IMR-90 (cell line): ENCODE results near the gene PLCB3. TPM values are rescaled to one million over a fixed set of nuclear protein-coding genes. Genes with fewer than 3 reads are reported as not detected.
A peak's percentile ranks its signal among the peaks of the same experiment; 100 is the strongest.

Source experiments
- ATAC-seq: fragments of 200-7000 bp; cut with Tn5 transposase; 2 replicates; pipeline ENCODE4 v1.9.1; 2020; ENCODE audit warnings: low read depth, mild to moderate bottlenecking, moderate library complexity
- BruUV-seq: library from RNA; stranded (reverse); fragments of 400-500 nt; replicated peaks from 2 replicates; lab custom pipeline; 2021; lab: Mats Ljungman, UMichigan
- CTCF ChIA-PET: fragments of 300-600 bp; formaldehyde crosslinking; extraction: SDS; loops from one replicate; lab custom pipeline; 2021; ENCODE audit warnings: antibody characterized with exemption; lab: Yijun Ruan, JAX
- POLR2A ChIA-PET: fragments of 300-600 bp; sonication (Branson Sonifier 250); formaldehyde crosslinking; loops from one replicate; lab custom pipeline; 2022; ENCODE audit warnings: antibody characterized with exemption; ENCODE audit not compliant: unreplicated experiment; lab: Charles Lee
- DNase-seq: peaks from one replicate; pipeline ENCODE4 v3.0.0; 2013
- H2AFZ ChIP-seq: replicated peaks from 2 replicates; pipeline ENCODE3; 2013; ENCODE audit warnings: low read length, mild to moderate bottlenecking; ENCODE audit not compliant: poor library complexity
- H2AK5ac ChIP-seq: 2 replicates; pipeline ENCODE4 v1.6.1; 2013; ENCODE audit warnings: low read depth, low read length, inconsistent platforms
- H2AK9ac ChIP-seq: replicated peaks from 2 replicates; pipeline ENCODE3; 2013; ENCODE audit warnings: mild to moderate bottlenecking, low read depth, low read length, moderate library complexity; ENCODE audit not compliant: poor library complexity
- H2BK120ac ChIP-seq: 2 replicates; pipeline ENCODE4 v1.6.1; 2013; ENCODE audit warnings: low read depth, low read length, inconsistent platforms
- H2BK15ac ChIP-seq: 3 replicates; pipeline ENCODE4 v1.6.1; 2013; ENCODE audit warnings: low read depth, low read length, inconsistent platforms
- H2BK20ac ChIP-seq: 2 replicates; pipeline ENCODE4 v1.6.1; 2013; ENCODE audit warnings: low read depth, mild to moderate bottlenecking, inconsistent platforms, low read length, moderate library complexity
- H2BK5ac ChIP-seq: 2 replicates; pipeline ENCODE4 v1.6.1; 2013; ENCODE audit warnings: mild to moderate bottlenecking, low read depth, low read length, inconsistent platforms; ENCODE audit not compliant: poor library complexity, severe bottlenecking
- H3K14ac ChIP-seq: replicated peaks from 2 replicates; pipeline ENCODE4 v1.6.1; 2013; ENCODE audit warnings: low read depth, low read length, inconsistent platforms
- H3K18ac ChIP-seq: 2 replicates; pipeline ENCODE4 v1.6.1; 2013; ENCODE audit warnings: low read depth, low read length, control low read depth
- H3K23ac ChIP-seq: 2 replicates; pipeline ENCODE4 v1.6.1; 2013; ENCODE audit warnings: low read depth, low read length, inconsistent platforms
- H3K27ac ChIP-seq: 2 replicates; pipeline ENCODE4 v1.5.1; 2013; ENCODE audit warnings: mild to moderate bottlenecking, control low read depth, low read length; ENCODE audit not compliant: insufficient read depth
- H3K27me3 ChIP-seq: 2 replicates; pipeline ENCODE4 v1.6.1; 2013; ENCODE audit warnings: low read length; ENCODE audit not compliant: control insufficient read depth, insufficient read depth
- H3K36me3 ChIP-seq: 2 replicates; pipeline ENCODE4 v1.6.1; 2013; ENCODE audit warnings: low read length, mixed read lengths; ENCODE audit not compliant: control insufficient read depth, insufficient read depth
- H3K4ac ChIP-seq: 2 replicates; pipeline ENCODE4 v1.6.1; 2013; ENCODE audit warnings: low read depth, low read length, inconsistent platforms
- H3K4me1 ChIP-seq: 2 replicates; pipeline ENCODE4 v1.6.1; 2013; ENCODE audit warnings: low read length, mixed read lengths; ENCODE audit not compliant: control insufficient read depth, insufficient read depth
- H3K4me2 ChIP-seq: 2 replicates; pipeline ENCODE4 v1.6.1; 2013; ENCODE audit warnings: low read depth, mild to moderate bottlenecking, control low read depth, low read length, moderate library complexity
- H3K4me3 ChIP-seq: 2 replicates; pipeline ENCODE4 v1.5.1; 2013; ENCODE audit warnings: low read depth, mild to moderate bottlenecking, control low read depth, low read length, moderate library complexity; ENCODE audit not compliant: insufficient read depth
- H3K56ac ChIP-seq: 2 replicates; pipeline ENCODE4 v1.6.1; 2013; ENCODE audit warnings: low read length, inconsistent platforms; ENCODE audit not compliant: insufficient read depth; ENCODE audit errors: extremely low read depth
- H3K79me1 ChIP-seq, 2 experiments: 2 replicates each; pipeline ENCODE4 v1.6.1; 2013; ENCODE audit warnings: low read length in 2 of 2, inconsistent platforms in 1 of 2, low read depth in 1 of 2
- H3K9ac ChIP-seq: 2 replicates; pipeline ENCODE4 v1.6.1; 2013; ENCODE audit warnings: low read depth, low read length, control low read depth
- H3K9me1 ChIP-seq: 2 replicates; pipeline ENCODE4 v1.6.1; 2013; ENCODE audit warnings: low read length, inconsistent platforms; ENCODE audit not compliant: insufficient read depth
- H3K9me3 ChIP-seq: 2 replicates; pipeline ENCODE4 v1.6.1; 2013; ENCODE audit warnings: low read length; ENCODE audit not compliant: control insufficient read depth, insufficient read depth
- H4K20me1 ChIP-seq: 2 replicates; pipeline ENCODE4 v1.6.1; 2013; ENCODE audit warnings: low read length, inconsistent platforms; ENCODE audit not compliant: insufficient read depth
- H4K5ac ChIP-seq: 2 replicates; pipeline ENCODE4 v1.6.1; 2013; ENCODE audit warnings: mild to moderate bottlenecking, low read depth, low read length, control low read depth
- H4K8ac ChIP-seq, 2 experiments: 2 replicates each; pipeline ENCODE4 v1.6.1; 2013; ENCODE audit warnings: low read depth in 2 of 2, low read length in 2 of 2, control low read depth in 1 of 2, inconsistent platforms in 1 of 2
- H4K91ac ChIP-seq: 2 replicates; pipeline ENCODE4 v1.6.1; 2013; ENCODE audit warnings: low read depth, low read length, inconsistent platforms; ENCODE audit not compliant: insufficient read depth
- CEBPB ChIP-seq: IDR thresholded peaks from 2 replicates; pipeline ENCODE4 v1.6.1; 2012; ENCODE audit warnings: low read depth, low read length, improper control_type of control experiment
- CHD1 ChIP-seq: IDR thresholded peaks from 2 replicates; pipeline ENCODE4 v1.6.1; 2012; ENCODE audit warnings: low read depth, low read length, improper control_type of control experiment
- FOS ChIP-seq: fragments of 150-350 bp; IDR thresholded peaks from 2 replicates; pipeline ENCODE4 v1.6.1; 2016; ENCODE audit warnings: low read depth, low read length
- MAFK ChIP-seq: IDR thresholded peaks from 2 replicates; pipeline ENCODE4 v1.6.1; 2012; ENCODE audit warnings: low read depth, low read length, improper control_type of control experiment
- MAZ ChIP-seq: IDR thresholded peaks from 2 replicates; pipeline ENCODE4 v1.6.1; 2012; ENCODE audit warnings: low read depth, mild to moderate bottlenecking, low read length, improper control_type of control experiment, moderate library complexity, borderline replicate concordance
- MXI1 ChIP-seq: IDR thresholded peaks from 2 replicates; pipeline ENCODE4 v1.6.1; 2012; ENCODE audit warnings: low read depth, mild to moderate bottlenecking, low read length, moderate library complexity, borderline replicate concordance
- NFE2L2 ChIP-seq: fragments of 150-350 bp; IDR thresholded peaks from 2 replicates; pipeline ENCODE4 v1.6.1; 2016; ENCODE audit warnings: low read depth, mild to moderate bottlenecking, low read length
- POLR2A ChIP-seq: IDR thresholded peaks from 2 replicates; pipeline ENCODE4 v1.6.1; 2012; ENCODE audit warnings: mild to moderate bottlenecking, low read depth, low read length
- RAD21 ChIP-seq: IDR thresholded peaks from 2 replicates; pipeline ENCODE4 v1.6.1; 2012; ENCODE audit warnings: low read length, improper control_type of control experiment
- SMC3 ChIP-seq: fragments of 150-350 bp; IDR thresholded peaks from 2 replicates; pipeline ENCODE4 v1.6.1; 2016; ENCODE audit warnings: low read depth, mild to moderate bottlenecking, antibody characterized with exemption, low read length, moderate library complexity
- WGBS, 2 experiments: methylation state at CpG; one replicate each; pipeline versions ENCODE4 v1.1.5 to v1.1.7; 2013; ENCODE audit warnings: missing lambda C conversion rate in 2 of 2; ENCODE audit not compliant: insufficient read length in 1 of 2; ENCODE audit errors: extremely low coverage in 2 of 2; 5-methylcytosine and 5-hydroxymethylcytosine counted together
- dilution Hi-C: fragments of 300-500 bp; cut with HindIII; formaldehyde crosslinking; loops from one replicate; pipeline ENCODE4 v1.14.3; 2018; ENCODE audit warnings: low sequenced_read_pairs; ENCODE audit not compliant: unreplicated experiment
- in situ Hi-C: fragments of 300-500 bp; cut with MboI; formaldehyde crosslinking; loops from 3 replicates; pipeline ENCODE4 v1.14.3; 2019; ENCODE audit warnings: low sequenced_read_pairs, inconsistent platforms, mixed read lengths
- intact Hi-C: fragments of 100-400 bp; cut with micrococcal nuclease; formaldehyde crosslinking; loops from 2 replicates; pipeline ENCODE4 v1.10.0; 2022
- polyA plus RNA-seq, 3 experiments: library from polyadenylated mRNA; depleted of rRNA; stranded (reverse); fragments of >200 nt; gene quantifications; 2 replicates each; pipeline ENCODE4 v1.2.3, GENCODE V29; 2012; ENCODE audit warnings: low replicate concordance in 1 of 3
- total RNA-seq: library from RNA; depleted of rRNA; stranded (reverse); fragments of >200 nt; gene quantifications from 2 replicates; pipeline ENCODE4 v1.2.3, GENCODE V29; 2012
- TF ChIP-seq, protein P1 (sequence below): fragments of 150-350 bp; IDR thresholded peaks from 2 replicates; pipeline ENCODE4 v1.6.1; 2017; ENCODE audit warnings: mild to moderate bottlenecking, antibody characterized with exemption, low read length, low read depth
- TF ChIP-seq, protein P2 (sequence below): conservative IDR thresholded peaks from 2 replicates; pipeline ENCODE4 v1.5.1; 2012; ENCODE audit warnings: mild to moderate bottlenecking, low read depth, low read length, improper control_type of control experiment
- TF ChIP-seq, protein P3 (sequence below): fragments of 150-350 bp; IDR thresholded peaks from 2 replicates; pipeline ENCODE4 v1.6.1; 2016; ENCODE audit warnings: low read depth, mild to moderate bottlenecking, low read length, moderate library complexity, borderline replicate concordance

The PLCB3 gene
- total and polyA plus RNA-seq, 2 of the 4 experiments (the other 2 are of a cell fraction), result 23.9 to 24.9 TPM

DNA sequence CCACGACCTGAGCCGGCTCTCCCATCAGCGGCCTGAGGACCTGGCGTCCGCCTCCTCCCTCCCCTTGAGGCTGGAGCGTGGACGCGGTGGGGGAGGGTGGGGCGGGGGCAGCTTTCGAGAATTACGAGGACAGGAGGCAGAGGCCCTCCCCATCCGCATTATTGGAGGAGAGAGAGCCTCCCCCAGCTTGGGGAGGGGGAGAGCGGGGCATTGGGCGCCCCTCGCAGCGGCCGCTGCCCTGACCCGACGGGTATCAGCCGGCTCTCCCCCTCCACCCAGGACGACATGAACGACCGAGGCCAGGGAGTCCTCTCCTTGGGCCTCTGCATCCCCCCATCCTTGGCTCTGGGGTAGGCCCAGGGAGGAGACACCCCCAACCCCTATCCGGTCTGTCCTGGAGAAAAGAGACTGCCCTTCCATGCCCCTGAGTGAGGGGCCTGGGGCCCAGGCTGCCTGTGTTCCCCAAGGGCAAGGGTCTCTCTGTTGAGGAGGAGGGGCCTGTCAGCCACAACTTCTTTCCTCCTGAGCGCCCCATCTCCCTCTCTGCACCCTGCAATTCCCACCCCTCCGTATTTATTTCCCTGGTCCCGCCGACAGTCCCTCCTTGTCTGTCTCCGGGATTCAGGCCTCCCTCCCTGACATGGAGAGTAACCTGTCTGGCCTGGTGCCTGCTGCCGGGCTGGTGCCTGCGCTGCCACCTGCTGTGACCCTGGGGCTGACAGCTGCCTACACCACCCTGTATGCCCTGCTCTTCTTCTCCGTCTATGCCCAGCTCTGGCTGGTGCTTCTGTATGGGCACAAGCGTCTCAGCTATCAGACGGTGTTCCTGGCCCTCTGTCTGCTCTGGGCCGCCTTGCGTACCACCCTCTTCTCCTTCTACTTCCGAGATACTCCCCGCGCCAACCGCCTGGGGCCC is 34.8 kb downstream of the PLCB3 start:
- Histone ChIP-seq H2BK15ac (no peak overlapping the region), H3K4me3 (peak overlapping the region; percentile 71), H2BK5ac (peak overlapping the region; percentile 11), H3K9me1 (peaks cover 5% of the 10 kb centered on the region; the same call in 1 of the 2 replicates), H3K27ac (peak overlapping the region; percentile 47), H3K4me2 (peak overlapping the region; percentile 82), H3K18ac (no peak overlapping the region), H3K36me3 (peaks cover 6% of the 10 kb centered on the region; the same call in 1 of the 2 replicates), H2BK120ac (no peak overlapping the region), H2AFZ (peak overlapping the region; percentile 93), H3K27me3 (peaks cover 11% of the 10 kb centered on the region), H3K56ac (no peak overlapping the region; the same call in 1 of the 2 replicates), H3K79me1 (peaks cover 15 to 39% of the 10 kb centered on the region in 2 experiments), H2AK9ac (peak overlapping the region; percentile 99), H2AK5ac (peak overlapping the region; percentile 95), H4K5ac (peak overlapping the region; percentile 37), H3K4me1 (peaks cover 8% of the 10 kb centered on the region), H2BK20ac (no peak overlapping the region), H3K14ac (peak overlapping the region; percentile 86), H3K23ac (peak overlapping the region; percentile 87; the same call in 1 of the 2 replicates), H4K91ac (peak overlapping the region; percentile 32; the same call in 1 of the 2 replicates), H3K4ac (peak overlapping the region; percentile 81), H3K9me3 (no peaks in the 10 kb centered on the region), H3K9ac (peak overlapping the region; percentile 75), H4K8ac (peak overlapping the region; percentile 91 to 92; a peak in 3 of 4 replicates), H4K20me1 (peaks cover 5% of the 10 kb centered on the region; the same call in 1 of the 2 replicates)
- WGBS, 2 experiments, result 60% methylated on average over 15 of the region's 40 CpGs; no CpG with 5 or more reads in 1 of the 2 experiments
- no TSS peak for BruUV-seq
- ChIA-PET POLR2A (no interaction called here), CTCF (interaction anchor here (0.6 kb wide), 1 partner anchor 15 kb away, joined by 3 read pairs; no protein-coding TSS in a partner anchor)
- DNase-seq, result no peak
- dilution Hi-C loops, result no loop called here
- peak; percentile 0 for ATAC-seq
- intact Hi-C loops, result loop anchor here (1.0 kb wide), 1 partner anchor 34 kb away; no protein-coding TSS in a partner anchor
- in situ Hi-C loops, result no loop called here
- TF ChIP-seq, protein P1, sequence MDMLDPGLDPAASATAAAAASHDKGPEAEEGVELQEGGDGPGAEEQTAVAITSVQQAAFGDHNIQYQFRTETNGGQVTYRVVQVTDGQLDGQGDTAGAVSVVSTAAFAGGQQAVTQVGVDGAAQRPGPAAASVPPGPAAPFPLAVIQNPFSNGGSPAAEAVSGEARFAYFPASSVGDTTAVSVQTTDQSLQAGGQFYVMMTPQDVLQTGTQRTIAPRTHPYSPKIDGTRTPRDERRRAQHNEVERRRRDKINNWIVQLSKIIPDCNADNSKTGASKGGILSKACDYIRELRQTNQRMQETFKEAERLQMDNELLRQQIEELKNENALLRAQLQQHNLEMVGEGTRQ, result no peak
- no peak for TF ChIP-seq FOS
- no peak; the same call in 1 of the 2 replicates for TF ChIP-seq MAZ
- TF ChIP-seq, protein P2, sequence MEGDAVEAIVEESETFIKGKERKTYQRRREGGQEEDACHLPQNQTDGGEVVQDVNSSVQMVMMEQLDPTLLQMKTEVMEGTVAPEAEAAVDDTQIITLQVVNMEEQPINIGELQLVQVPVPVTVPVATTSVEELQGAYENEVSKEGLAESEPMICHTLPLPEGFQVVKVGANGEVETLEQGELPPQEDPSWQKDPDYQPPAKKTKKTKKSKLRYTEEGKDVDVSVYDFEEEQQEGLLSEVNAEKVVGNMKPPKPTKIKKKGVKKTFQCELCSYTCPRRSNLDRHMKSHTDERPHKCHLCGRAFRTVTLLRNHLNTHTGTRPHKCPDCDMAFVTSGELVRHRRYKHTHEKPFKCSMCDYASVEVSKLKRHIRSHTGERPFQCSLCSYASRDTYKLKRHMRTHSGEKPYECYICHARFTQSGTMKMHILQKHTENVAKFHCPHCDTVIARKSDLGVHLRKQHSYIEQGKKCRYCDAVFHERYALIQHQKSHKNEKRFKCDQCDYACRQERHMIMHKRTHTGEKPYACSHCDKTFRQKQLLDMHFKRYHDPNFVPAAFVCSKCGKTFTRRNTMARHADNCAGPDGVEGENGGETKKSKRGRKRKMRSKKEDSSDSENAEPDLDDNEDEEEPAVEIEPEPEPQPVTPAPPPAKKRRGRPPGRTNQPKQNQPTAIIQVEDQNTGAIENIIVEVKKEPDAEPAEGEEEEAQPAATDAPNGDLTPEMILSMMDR, result no peak; the same call in 1 of the 2 replicates
- no peak for TF ChIP-seq CHD1
- TF ChIP-seq MAFK, result no peak
- TF ChIP-seq NFE2L2, result no peak
- TF ChIP-seq POLR2A, result no peak
- no peak for TF ChIP-seq CEBPB
- TF ChIP-seq RAD21, result no peak
- no peak for TF ChIP-seq MXI1
- no peak for TF ChIP-seq SMC3
- TF ChIP-seq, protein P3, sequence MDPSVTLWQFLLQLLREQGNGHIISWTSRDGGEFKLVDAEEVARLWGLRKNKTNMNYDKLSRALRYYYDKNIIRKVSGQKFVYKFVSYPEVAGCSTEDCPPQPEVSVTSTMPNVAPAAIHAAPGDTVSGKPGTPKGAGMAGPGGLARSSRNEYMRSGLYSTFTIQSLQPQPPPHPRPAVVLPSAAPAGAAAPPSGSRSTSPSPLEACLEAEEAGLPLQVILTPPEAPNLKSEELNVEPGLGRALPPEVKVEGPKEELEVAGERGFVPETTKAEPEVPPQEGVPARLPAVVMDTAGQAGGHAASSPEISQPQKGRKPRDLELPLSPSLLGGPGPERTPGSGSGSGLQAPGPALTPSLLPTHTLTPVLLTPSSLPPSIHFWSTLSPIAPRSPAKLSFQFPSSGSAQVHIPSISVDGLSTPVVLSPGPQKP, result no peak
